OCI-LY7 (cell line): ENCODE data around the gene EXTL1. TPM values are rescaled to one million over a fixed set of nuclear protein-coding genes. Genes with fewer than 3 reads are reported as not detected.

ENCODE experiments used
- BruUV-seq: library from RNA; stranded (reverse); fragments of 400-500 nt; replicated peaks from 2 replicates; lab custom pipeline; 2021; lab: Mats Ljungman, UMichigan
- CTCF ChIA-PET: fragments of 300-600 bp; sonication (Branson Sonifier 250); formaldehyde crosslinking; loops from one replicate; lab custom pipeline; 2022; ENCODE audit warnings: antibody characterized with exemption; ENCODE audit not compliant: unreplicated experiment; lab: Charles Lee
- POLR2A ChIA-PET: fragments of 300-600 bp; sonication (Branson Sonifier 250); formaldehyde crosslinking; loops from one replicate; lab custom pipeline; 2022; ENCODE audit warnings: antibody characterized with exemption; lab: Charles Lee
- DNase-seq: peaks from one replicate; pipeline ENCODE4 v3.0.0-alpha.2; 2015; ENCODE audit warnings: low spot score
- H2AFZ ChIP-seq: fragments of 200-600 bp; sonication (generic), shearing (Covaris generic); 2 replicates; pipeline ENCODE4 v1.6.1; 2014; ENCODE audit warnings: mild to moderate bottlenecking, antibody characterized with exemption, low read length, moderate library complexity
- H3K27ac ChIP-seq: fragments of 200-600 bp; sonication (generic); 2 replicates; pipeline ENCODE4 v1.5.1; 2014; ENCODE audit warnings: mixed run types, low read depth, mild to moderate bottlenecking, moderate library complexity, low read length, inconsistent platforms; ENCODE audit not compliant: poor library complexity, severe bottlenecking
- H3K36me3 ChIP-seq: fragments of 200-600 bp; sonication (generic); 2 replicates; pipeline ENCODE4 v1.6.1; 2014; ENCODE audit warnings: mild to moderate bottlenecking, antibody characterized with exemption, low read length, moderate library complexity, mixed read lengths; ENCODE audit not compliant: insufficient read depth
- H3K4me1 ChIP-seq: fragments of 200-600 bp; sonication (generic); 2 replicates; pipeline ENCODE4 v1.5.1; 2014; ENCODE audit warnings: mild to moderate bottlenecking, low read length; ENCODE audit not compliant: insufficient read depth, poor library complexity, severe bottlenecking
- H3K4me2 ChIP-seq: fragments of 200-600 bp; sonication (generic); 2 replicates; pipeline ENCODE4 v1.6.1; 2014; ENCODE audit warnings: mild to moderate bottlenecking, low read length
- H3K4me3 ChIP-seq: fragments of 200-600 bp; sonication (generic); 2 replicates; pipeline ENCODE4 v1.5.1; 2014; ENCODE audit warnings: mild to moderate bottlenecking, low read depth, low read length; ENCODE audit not compliant: poor library complexity, severe bottlenecking
- H3K79me2 ChIP-seq: fragments of 200-600 bp; sonication (generic); 2 replicates; pipeline ENCODE4 v1.6.1; 2016; ENCODE audit warnings: low read depth, mild to moderate bottlenecking, low read length, moderate library complexity, mixed read lengths; ENCODE audit not compliant: insufficient read depth
- H3K9me2 ChIP-seq: fragments of 200-600 bp; sonication (generic); 2 replicates; pipeline ENCODE4 v1.6.1; 2016; ENCODE audit warnings: mild to moderate bottlenecking, low read length, mixed read lengths; ENCODE audit not compliant: insufficient read depth
- H3K9me3 ChIP-seq: fragments of 200-600 bp; sonication (generic); 2 replicates; pipeline ENCODE4 v1.6.1; 2014; ENCODE audit warnings: mild to moderate bottlenecking, mixed run types, low read length, mixed read lengths
- H4K20me1 ChIP-seq: fragments of 200-600 bp; sonication (generic); 2 replicates; pipeline ENCODE4 v1.6.1; 2014; ENCODE audit warnings: mild to moderate bottlenecking, antibody characterized with exemption, low read length, moderate library complexity, mixed read lengths; ENCODE audit not compliant: insufficient read depth
- EZH2phosphoT487 ChIP-seq: fragments of 200-600 bp; sonication (generic); IDR thresholded peaks from 2 replicates; pipeline ENCODE4 v1.6.1; 2018; ENCODE audit warnings: low read depth, borderline replicate concordance, mild to moderate bottlenecking, mixed run types, antibody characterized with exemption, low read length, moderate library complexity, mixed read lengths
- intact Hi-C: fragments of 100-400 bp; cut with micrococcal nuclease; formaldehyde crosslinking; loops from one replicate; pipeline ENCODE4 v1.10.0; 2022; ENCODE audit not compliant: unreplicated experiment
- total RNA-seq, 2 experiments: library from RNA; depleted of rRNA in 1 of 2; stranded (reverse); fragments of >200 nt in 1 of 2; shearing (Covaris generic) in 1 of 2; gene quantifications; 2 replicates each; pipeline ENCODE4 v1.2.3, GENCODE V29; 2014 to 2022
- TF ChIP-seq, protein P1 (sequence below): fragments of 200-600 bp; sonication (generic); conservative IDR thresholded peaks from 2 replicates; pipeline ENCODE4 v1.5.1; 2014; ENCODE audit warnings: mild to moderate bottlenecking, antibody characterized with exemption, low read length, moderate library complexity, mixed read lengths

The EXTL1 gene
- total RNA-seq, 2 experiments from 2014 or later, result 0.67 TPM; not detected in 1

DNA sequence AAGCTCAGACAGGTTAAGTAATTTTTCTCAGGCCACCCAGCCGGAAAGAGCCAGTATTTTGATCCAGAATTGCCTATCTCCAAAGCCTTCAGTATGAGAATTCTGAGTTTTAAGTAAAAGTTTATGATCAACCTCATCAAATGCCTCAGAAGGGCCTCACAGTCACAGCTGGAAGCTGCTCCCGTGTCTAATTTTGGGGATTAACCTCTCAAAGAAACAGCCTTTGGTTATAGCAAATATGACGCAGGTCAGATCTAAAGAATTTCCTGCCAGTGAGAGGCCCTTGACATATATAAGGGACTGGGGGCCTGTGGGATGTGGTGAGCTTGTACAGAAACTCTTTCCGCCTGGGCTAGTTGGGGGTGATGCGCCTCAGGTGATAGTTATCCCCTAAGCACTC is 2.3 kb downstream of the EXTL1 start:
- DNase-seq, result no peak
- H3K9me3 ChIP-seq, result no peaks in the 10 kb centered on the region
- H3K4me2 ChIP-seq, result no peak overlapping the region
- H3K4me1 ChIP-seq, result peaks cover 4% of the 10 kb centered on the region
- H3K79me2 ChIP-seq, result no peaks in the 10 kb centered on the region
- no peak overlapping the region for H3K4me3 ChIP-seq
- intact Hi-C loops, result no loop called here
- no peak overlapping the region for H2AFZ ChIP-seq
- no peaks in the 10 kb centered on the region for H3K9me2 ChIP-seq
- H4K20me1 ChIP-seq, result no peaks in the 10 kb centered on the region
- no peaks in the 10 kb centered on the region for H3K36me3 ChIP-seq
- POLR2A ChIA-PET, result no interaction called here
- TF ChIP-seq, protein P1, sequence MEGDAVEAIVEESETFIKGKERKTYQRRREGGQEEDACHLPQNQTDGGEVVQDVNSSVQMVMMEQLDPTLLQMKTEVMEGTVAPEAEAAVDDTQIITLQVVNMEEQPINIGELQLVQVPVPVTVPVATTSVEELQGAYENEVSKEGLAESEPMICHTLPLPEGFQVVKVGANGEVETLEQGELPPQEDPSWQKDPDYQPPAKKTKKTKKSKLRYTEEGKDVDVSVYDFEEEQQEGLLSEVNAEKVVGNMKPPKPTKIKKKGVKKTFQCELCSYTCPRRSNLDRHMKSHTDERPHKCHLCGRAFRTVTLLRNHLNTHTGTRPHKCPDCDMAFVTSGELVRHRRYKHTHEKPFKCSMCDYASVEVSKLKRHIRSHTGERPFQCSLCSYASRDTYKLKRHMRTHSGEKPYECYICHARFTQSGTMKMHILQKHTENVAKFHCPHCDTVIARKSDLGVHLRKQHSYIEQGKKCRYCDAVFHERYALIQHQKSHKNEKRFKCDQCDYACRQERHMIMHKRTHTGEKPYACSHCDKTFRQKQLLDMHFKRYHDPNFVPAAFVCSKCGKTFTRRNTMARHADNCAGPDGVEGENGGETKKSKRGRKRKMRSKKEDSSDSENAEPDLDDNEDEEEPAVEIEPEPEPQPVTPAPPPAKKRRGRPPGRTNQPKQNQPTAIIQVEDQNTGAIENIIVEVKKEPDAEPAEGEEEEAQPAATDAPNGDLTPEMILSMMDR, result no peak
- no peak for TF ChIP-seq EZH2phosphoT487
- BruUV-seq, result no TSS peak
- no peak overlapping the region for H3K27ac ChIP-seq
- CTCF ChIA-PET, result no interaction called here

DNA sequence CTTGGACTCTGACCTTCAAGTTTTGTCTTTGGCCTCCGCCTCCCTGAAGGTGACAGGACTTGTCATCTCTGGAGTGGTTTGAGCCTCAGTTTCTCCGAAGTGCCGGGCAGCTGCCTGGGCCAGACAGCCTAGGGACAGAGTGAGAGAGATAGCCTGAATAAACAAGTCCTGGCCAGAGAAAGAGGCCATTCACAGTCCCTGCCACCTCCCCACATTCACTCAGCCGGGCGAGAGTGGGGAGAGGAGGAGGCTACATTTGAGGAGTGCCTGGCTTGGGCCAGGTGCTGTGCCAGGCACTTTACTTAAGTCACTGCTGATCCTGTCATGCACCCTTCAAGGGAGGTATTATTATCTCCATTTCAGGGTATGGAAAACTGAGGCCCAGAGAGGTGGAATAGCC is 3.5 kb downstream of the EXTL1 start:
- H2AFZ ChIP-seq, result no peak overlapping the region
- peaks cover 4% of the 10 kb centered on the region for H3K4me1 ChIP-seq
- no peak for DNase-seq
- POLR2A ChIA-PET, result interaction anchor here (0.6 kb wide), 1 partner anchor 181 kb away, joined by 3 read pairs; no protein-coding TSS in a partner anchor
- no peaks in the 10 kb centered on the region for H3K79me2 ChIP-seq
- no peaks in the 10 kb centered on the region for H3K36me3 ChIP-seq
- H4K20me1 ChIP-seq, result no peaks in the 10 kb centered on the region
- BruUV-seq, result no TSS peak
- intact Hi-C loops, result no loop called here
- no peak overlapping the region for H3K27ac ChIP-seq
- H3K9me3 ChIP-seq, result no peaks in the 10 kb centered on the region
- no peak overlapping the region for H3K4me3 ChIP-seq
- TF ChIP-seq EZH2phosphoT487, result no peak
- TF ChIP-seq, protein P1, result no peak
- CTCF ChIA-PET, result no interaction called here
- H3K9me2 ChIP-seq, result no peaks in the 10 kb centered on the region
- no peak overlapping the region for H3K4me2 ChIP-seq

DNA sequence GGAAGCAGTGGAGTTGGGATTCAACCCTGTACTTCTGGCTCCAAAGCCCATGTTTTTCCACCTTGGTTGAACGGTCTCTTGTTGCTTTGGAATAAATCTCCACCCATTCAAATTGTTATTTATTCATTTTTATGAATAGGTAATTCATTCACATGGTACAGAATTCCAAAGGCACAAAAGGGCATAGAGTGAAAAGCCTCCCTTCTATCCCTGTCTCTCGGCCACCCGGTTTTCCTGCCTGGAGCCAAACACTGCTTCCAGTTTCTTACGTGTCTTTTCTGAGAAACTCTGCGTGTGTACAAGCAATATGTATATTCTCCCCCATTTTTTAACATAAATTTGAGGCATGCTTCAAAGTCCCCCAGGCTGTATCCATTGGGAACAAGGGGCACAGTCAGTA is 3.9 kb downstream of the EXTL1 start:
- H3K4me2 ChIP-seq, result no peak overlapping the region
- no peaks in the 10 kb centered on the region for H3K9me2 ChIP-seq
- no peak overlapping the region for H3K4me3 ChIP-seq
- no peaks in the 10 kb centered on the region for H3K9me3 ChIP-seq
- CTCF ChIA-PET, result no interaction called here
- no peaks in the 10 kb centered on the region for H3K79me2 ChIP-seq
- H3K27ac ChIP-seq, result no peak overlapping the region
- peaks cover 4% of the 10 kb centered on the region for H3K4me1 ChIP-seq
- no peaks in the 10 kb centered on the region for H3K36me3 ChIP-seq
- TF ChIP-seq EZH2phosphoT487, result no peak
- TF ChIP-seq, protein P1, result no peak
- DNase-seq, result no peak
- BruUV-seq, result no TSS peak
- no peaks in the 10 kb centered on the region for H4K20me1 ChIP-seq
- intact Hi-C loops, result no loop called here
- POLR2A ChIA-PET, result no interaction called here
- H2AFZ ChIP-seq, result no peak overlapping the region
